ENCODE data around the gene CDC42BPB. TPM values are rescaled to one million over a fixed set of nuclear protein-coding genes. Genes with fewer than 3 reads are reported as not detected.

CDC42BPB gene
- total and polyA plus RNA-seq, 2 of the 13 experiments (the other 11 are each of a cell fraction or from before 2014, with no cell fraction given), result 19.7 to 32.3 TPM

GRCh38 chr14:102916347-102917055 is 140.8 kb downstream of the CDC42BPB start:
- in situ Hi-C loops (cut with HindIII; ENCODE audit: extremely low pct_ligation_motif_present, low pct_unique_long_range_greater_than_20kb), result loop anchor here (10.0 kb wide), 1 partner anchor 222 kb away; no protein-coding TSS in a partner anchor
- FAIRE-seq (no peak), ATAC-seq (peak; percentile 5; the same call in 1 of the 3 replicates), DNase-seq (ENCODE audit: low spot score) (no peak)
- Histone ChIP-seq H3K4me2 (ENCODE audit: low read depth, low read length) (no peak overlapping the region), H2AFZ (ENCODE audit: low read length) (no peak overlapping the region), H3K9ac (ENCODE audit: insufficient read depth, low read depth, low read length) (no peak overlapping the region), H3K4me1 (ENCODE audit: insufficient read depth, low read length) (peaks cover 21% of the 10 kb centered on the region), H3K4me3 (replicated peaks in 1 of 3; ENCODE audit: insufficient read depth in 1 of 3, low read depth in 2 of 3, low read length in 3 of 3) (no peak overlapping the region), H3K27ac (ENCODE audit: extremely low read length, insufficient read depth, low read length) (no peak overlapping the region), H3K36me3 (replicated peaks in 1 of 2; ENCODE audit: control insufficient read depth in 1 of 2, insufficient read depth in 2 of 2, low read length in 2 of 2) (no peaks in the 10 kb centered on the region), H3K79me2 (ENCODE audit: insufficient read depth, low read length) (no peaks in the 10 kb centered on the region), H4K20me1 (ENCODE audit: insufficient read depth, low read length) (no peaks in the 10 kb centered on the region), H3K27me3 (ENCODE audit: control insufficient read depth in 1 of 2, insufficient read depth in 2 of 2, low read length in 2 of 2) (no peaks in the 10 kb centered on the region), H3K9me3 (ENCODE audit: low read length) (0 out of 2 replicates have a peak, but pooled peaks cover 5% of the 10 kb centered on the region)
- no TSS peak for BruUV-seq (replicated peaks)
- ChIA-PET POLR2A (no interaction called here), CTCF (ENCODE audit: low intra/inter-chr PET ratio, low total read pairs) (no interaction called here)
- 86% methylated on average over 14 of the region's 18 CpGs for WGBS (ENCODE audit: low lambda C conversion rate)
- TF ChIP-seq ZNF329 (CRISPR knock-in tag; IDR thresholded peaks at IDR 0.05; ENCODE audit: low read depth) (no peak), GATAD1 (CRISPR knock-in tag; IDR thresholded peaks at IDR 0.05) (no peak), POLR2AphosphoS2 (IDR thresholded peaks at IDR 0.05; ENCODE audit: low read depth, low read length) (no peak), NFYB (CRISPR knock-in tag; IDR thresholded peaks at IDR 0.05) (no peak), KMT2A (CRISPR knock-in tag; IDR thresholded peaks at IDR 0.05) (no peak), CREB3 (CRISPR knock-in tag; IDR thresholded peaks at IDR 0.05) (no peak), HIVEP1 (CRISPR knock-in tag; IDR thresholded peaks at IDR 0.05) (no peak), LBX2 (CRISPR knock-in tag; IDR thresholded peaks at IDR 0.05; ENCODE audit: borderline replicate concordance) (no peak), ZNF407 (CRISPR knock-in tag; IDR thresholded peaks at IDR 0.05; ENCODE audit: not compliant biosample characterization) (no peak)
- intact Hi-C loops (cut with micrococcal nuclease; ENCODE audit: unreplicated experiment), result loop anchor here (5.0 kb wide), 1 partner anchor 139 kb away; the partner anchor contains the start of gene TRAF3
